Keratinocyte (primary cell): Measurements from ENCODE around the gene MORN5. TPM values are rescaled to one million over a fixed set of nuclear protein-coding genes. Genes with fewer than 3 reads are reported as not detected.

ENCODE experiments used
- DNase-seq: peaks from one replicate; pipeline ENCODE4 v3.0.0-alpha.2; 2011; ENCODE audit warnings: low read depth, missing footprints, low spot score
- FAIRE-seq: peaks from 2 replicates; lab custom pipeline; 2011; peaks lifted over from hg19 to GRCh38; lab: Jason Lieb, UNC
- H2AFZ ChIP-seq: 2 replicates; pipeline ENCODE4 v1.6.0; 2012; ENCODE audit warnings: low read length, control low read depth, inconsistent platforms; ENCODE audit not compliant: control insufficient read depth
- H3K27ac ChIP-seq: 2 replicates; pipeline ENCODE4 v1.5.1; 2011; ENCODE audit warnings: low read length; ENCODE audit not compliant: control insufficient read depth, insufficient read depth
- H3K27me3 ChIP-seq: 3 replicates; pipeline ENCODE4 v1.6.0; 2011; ENCODE audit warnings: low read length; ENCODE audit not compliant: control insufficient read depth, insufficient read depth; ENCODE audit errors: extremely low read depth
- H3K36me3 ChIP-seq, 2 experiments: 2 replicates in 1 of 2; 3 replicates in 1 of 2; pipeline ENCODE4 v1.5.1; 2011; ENCODE audit warnings: low read length in 2 of 2, mild to moderate bottlenecking in 1 of 2; ENCODE audit not compliant: control insufficient read depth in 2 of 2, insufficient read depth in 2 of 2; ENCODE audit errors: extremely low read depth in 1 of 2
- H3K4me1 ChIP-seq: 3 replicates; pipeline ENCODE4 v1.5.1; 2011; ENCODE audit warnings: low read length; ENCODE audit not compliant: control insufficient read depth, insufficient read depth; ENCODE audit errors: extremely low read depth
- H3K4me2 ChIP-seq: 3 replicates; pipeline ENCODE4 v1.6.0; 2011; ENCODE audit warnings: low read depth, low read length; ENCODE audit not compliant: control insufficient read depth, insufficient read depth; ENCODE audit errors: extremely low read depth
- H3K4me3 ChIP-seq, 3 experiments: fragments of 200-600 bp in 1 of 3; sonication (generic) in 1 of 3; 2 replicates in 2 of 3; 3 replicates in 1 of 3; pipeline ENCODE4 v1.5.1; 2011 to 2016; ENCODE audit warnings: low read length in 3 of 3, mild to moderate bottlenecking in 3 of 3, control low read depth in 2 of 3, inconsistent platforms in 1 of 3, low read depth in 1 of 3, mixed read lengths in 1 of 3, mixed run types in 1 of 3, moderate library complexity in 1 of 3; ENCODE audit not compliant: control insufficient read depth in 2 of 3, insufficient read depth in 2 of 3; ENCODE audit errors: extremely low read depth in 1 of 3
- H3K79me2 ChIP-seq: 2 replicates; pipeline ENCODE4 v1.6.0; 2012; ENCODE audit warnings: low read length; ENCODE audit not compliant: control insufficient read depth, insufficient read depth
- H3K9ac ChIP-seq: 3 replicates; pipeline ENCODE4 v1.6.0; 2011; ENCODE audit warnings: low read length; ENCODE audit not compliant: control insufficient read depth, insufficient read depth; ENCODE audit errors: extremely low read depth
- H3K9me1 ChIP-seq: 3 replicates; pipeline ENCODE4 v1.6.0; 2011; ENCODE audit warnings: low read length; ENCODE audit not compliant: control insufficient read depth, insufficient read depth; ENCODE audit errors: extremely low read depth
- H3K9me3 ChIP-seq: 2 replicates; pipeline ENCODE4 v1.5.1; 2012; ENCODE audit warnings: low read depth, low read length; ENCODE audit not compliant: control insufficient read depth
- H4K20me1 ChIP-seq: 3 replicates; pipeline ENCODE4 v1.6.0; 2011; ENCODE audit warnings: low read length; ENCODE audit not compliant: control insufficient read depth, insufficient read depth; ENCODE audit errors: extremely low read depth
- CTCF ChIP-seq, 3 experiments: IDR thresholded peaks in 1 of 3; conservative IDR thresholded peaks in 1 of 3; optimal IDR thresholded peaks in 1 of 3; 2 replicates in 2 of 3; 3 replicates in 1 of 3; pipeline versions ENCODE3 to v1.5.1; 2011; ENCODE audit warnings: low read length in 3 of 3, mild to moderate bottlenecking in 3 of 3, moderate library complexity in 2 of 3, control low read depth in 1 of 3, inconsistent platforms in 1 of 3; ENCODE audit not compliant: insufficient read depth in 2 of 3; ENCODE audit errors: extremely low read depth in 1 of 3
- EZH2 ChIP-seq: IDR thresholded peaks from one replicate; pipeline ENCODE4 v1.6.1; 2012; ENCODE audit warnings: inconsistent platforms, mild to moderate bottlenecking, low read length, moderate library complexity
- dilution Hi-C: fragments of 300-500 bp; cut with MboI; formaldehyde crosslinking; loops from one replicate; pipeline ENCODE4 v1.7.0; 2020; ENCODE audit warnings: low sequenced_read_pairs; ENCODE audit not compliant: extremely low pct_ligation_motif_present
- polyA plus RNA-seq, 5 experiments: library from polyadenylated mRNA; depleted of rRNA in 3 of 5; stranded (reverse) in 3 of 5; stranded (forward) in 1 of 5; unstranded in 1 of 5; fragments of >200 nt; gene quantifications; 1 replicate in 1 of 5; 2 replicates in 3 of 5; 3 replicates in 1 of 5; pipeline versions ENCODE4 v1.2.1 to v1.2.3, GENCODE V29; 2011 to 2012; ENCODE audit warnings: missing spikeins in 2 of 5, low read depth in 1 of 5, low replicate concordance in 1 of 5

Gene MORN5
- polyA plus RNA-seq, 1 donor (not counting 4 experiments of a cell fraction or from before 2014, with no cell fraction given) = not detected

- H3K79me2 ChIP-seq = no peaks in the 10 kb centered on the region
- TF ChIP-seq EZH2 (no peak), CTCF (optimal IDR thresholded peaks at IDR 0.05 in 1 of 3, IDR thresholded peaks at IDR 0.05 in 1 of 3, conservative IDR thresholded peaks at IDR 0.05 in 1 of 3; ENCODE audit: extremely low read depth in 1 of 3, insufficient read depth in 2 of 3, low read length in 3 of 3) (no peak)
- H3K36me3 ChIP-seq = no peaks in the 10 kb centered on the region
- no peak for FAIRE-seq
- H3K9me1 ChIP-seq = no peaks in the 10 kb centered on the region
- H3K9ac ChIP-seq = no peak overlapping the region
- no peak overlapping the region for H3K27ac ChIP-seq
- H3K4me1 ChIP-seq = no peaks in the 10 kb centered on the region
- no peak overlapping the region for H2AFZ ChIP-seq
- H4K20me1 ChIP-seq = no peaks in the 10 kb centered on the region
- dilution Hi-C loops = no loop called here
- DNase-seq = no peak
- H3K9me3 ChIP-seq = no peaks in the 10 kb centered on the region
- no peak overlapping the region for H3K4me2 ChIP-seq
- H3K4me3 ChIP-seq = no peak overlapping the region
- peaks cover 7% of the 10 kb centered on the region for H3K27me3 ChIP-seq
These were observed 20.0 kb downstream of the MORN5 start for GRCh38 chr9:122179690-122180074.

GRCh38 chr9:122180633-122181032 is 20.9 kb downstream of the MORN5 start:
- Histone ChIP-seq H3K27me3 (peaks cover 7% of the 10 kb centered on the region), H3K4me1 (no peaks in the 10 kb centered on the region), H3K9ac (no peak overlapping the region), H3K27ac (no peak overlapping the region), H3K79me2 (no peaks in the 10 kb centered on the region), H3K4me3 (no peak overlapping the region), H2AFZ (no peak overlapping the region), H3K4me2 (no peak overlapping the region), H3K36me3 (no peaks in the 10 kb centered on the region), H3K9me3 (no peaks in the 10 kb centered on the region), H3K9me1 (no peaks in the 10 kb centered on the region), H4K20me1 (no peaks in the 10 kb centered on the region)
- FAIRE-seq (no peak), DNase-seq (no peak)
- dilution Hi-C loops = no loop called here
- no peak for TF ChIP-seq EZH2
- no peak for TF ChIP-seq CTCF (optimal IDR thresholded peaks at IDR 0.05 in 1 of 3, IDR thresholded peaks at IDR 0.05 in 1 of 3, conservative IDR thresholded peaks at IDR 0.05 in 1 of 3; ENCODE audit: extremely low read depth in 1 of 3, insufficient read depth in 2 of 3, low read length in 3 of 3)
